ENCODE measurements around the gene GALNT6. TPM values are rescaled to one million over a fixed set of nuclear protein-coding genes. Genes with fewer than 3 reads are reported as not detected.
A peak's percentile ranks its signal among the peaks of the same experiment; 100 is the strongest.

Gene GALNT6
- total RNA-seq, 1 experiment from 2014 or later = 190 TPM

GRCh38 chr12:51351913-51352532 lies 39.2 kb downstream of the GALNT6 start:
- Mint-ChIP-seq H3K36me3 (ENCODE audit: insufficient read depth, unreplicated experiment) (peaks cover 49% of the 10 kb centered on the region), H3K27me3 (ENCODE audit: insufficient read depth, unreplicated experiment) (no peaks in the 10 kb centered on the region), H3K27ac (ENCODE audit: unreplicated experiment) (no peak overlapping the region), H3K4me3 (ENCODE audit: unreplicated experiment) (no peak overlapping the region), H3K9me3 (ENCODE audit: unreplicated experiment) (no peaks in the 10 kb centered on the region), H3K4me1 (ENCODE audit: low read depth, unreplicated experiment) (peaks cover 11% of the 10 kb centered on the region)
- BruUV-seq (replicated peaks) = TSS peak; percentile 61
- ChIA-PET CTCF (interaction anchor here (0.5 to 2.9 kb wide), 3 partner anchors 11 to 33 kb away, joined by 3 to 14 read pairs (median 5); no protein-coding TSS in a partner anchor), POLR2A (interaction anchor here (0.5 kb wide), 1 partner anchor 269 kb away, joined by 7 read pairs; no protein-coding TSS in a partner anchor)
- Histone ChIP-seq H3K36me3 (ENCODE audit: control insufficient read depth, insufficient read depth, low read length) (no peaks in the 10 kb centered on the region), H3K4me3 (ENCODE audit: low read depth, low read length) (no peak overlapping the region), H3K27me3 (replicated peaks; ENCODE audit: control insufficient read depth, insufficient read depth, low read length) (no peaks in the 10 kb centered on the region), H3K4me1 (0 out of 2 replicates have a peak, but pooled peaks cover 10% of the 10 kb centered on the region), H3K9me3 (no peaks in the 10 kb centered on the region)
- intact Hi-C loops (cut with micrococcal nuclease; ENCODE audit: unreplicated experiment) = loop anchor here (5.0 kb wide), 1 partner anchor 365 kb away; no protein-coding TSS in a partner anchor
- DNase-seq = peak; percentile 52 to 65
- peak; percentile 64 to 65 for TF ChIP-seq CTCF (IDR thresholded peaks at IDR 0.05; ENCODE audit: insufficient read depth in 1 of 2, low read depth in 1 of 2, low read length in 1 of 2, severe bottlenecking in 1 of 2, unreplicated experiment in 1 of 2)

DNA sequence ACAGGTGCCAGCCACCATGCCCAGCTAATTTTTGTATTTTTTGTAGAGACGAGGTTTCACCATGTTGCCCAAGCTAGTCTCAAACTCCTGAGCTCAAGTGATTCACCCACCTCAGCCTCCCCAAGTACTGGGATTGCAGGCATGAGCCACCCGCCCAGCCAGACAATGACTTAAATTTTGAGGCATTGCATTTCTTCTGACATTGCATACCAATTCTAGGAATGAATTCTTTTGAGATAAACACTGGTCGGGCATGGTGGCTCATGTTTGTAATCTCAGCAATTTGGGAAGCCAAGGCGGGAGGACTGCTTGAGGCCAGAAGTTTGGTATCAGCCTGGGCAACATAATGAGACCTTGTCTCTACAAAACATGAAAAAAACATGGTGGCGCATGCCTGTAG lies 42.2 kb downstream of the GALNT6 start:
- no peak overlapping the region for H3K4me3 ChIP-seq (ENCODE audit: low read depth, low read length)
- no peaks in the 10 kb centered on the region for H3K36me3 ChIP-seq (ENCODE audit: control insufficient read depth, insufficient read depth, low read length)
- Mint-ChIP-seq H3K36me3 (ENCODE audit: insufficient read depth, unreplicated experiment) (peaks cover 24% of the 10 kb centered on the region), H3K9me3 (ENCODE audit: unreplicated experiment) (no peaks in the 10 kb centered on the region), H3K4me1 (ENCODE audit: low read depth, unreplicated experiment) (peaks cover 15% of the 10 kb centered on the region), H3K4me3 (ENCODE audit: unreplicated experiment) (no peak overlapping the region), H3K27ac (ENCODE audit: unreplicated experiment) (no peak overlapping the region), H3K27me3 (ENCODE audit: insufficient read depth, unreplicated experiment) (no peaks in the 10 kb centered on the region)
- ChIA-PET CTCF (interaction anchor here (0.6 to 4.1 kb wide), 4 partner anchors 8 to 1550 kb away, joined by 3 to 19 read pairs (median 8); partner anchors contain the start of gene SMAGP), POLR2A (no interaction called here)
- no peak for TF ChIP-seq CTCF (IDR thresholded peaks at IDR 0.05; ENCODE audit: insufficient read depth in 1 of 2, low read depth in 1 of 2, low read length in 1 of 2, severe bottlenecking in 1 of 2, unreplicated experiment in 1 of 2)
- BruUV-seq (replicated peaks) = no TSS peak
- H3K4me1 ChIP-seq = 0 out of 2 replicates have a peak, but pooled peaks cover 10% of the 10 kb centered on the region
- no peak for DNase-seq
- H3K9me3 ChIP-seq = no peaks in the 10 kb centered on the region
- H3K27me3 ChIP-seq (replicated peaks; ENCODE audit: control insufficient read depth, insufficient read depth, low read length) = no peaks in the 10 kb centered on the region
- intact Hi-C loops (cut with micrococcal nuclease; ENCODE audit: unreplicated experiment) = loop anchor here (10.0 kb wide), 1 partner anchor 524 kb away; no protein-coding TSS in a partner anchor

- BruUV-seq (replicated peaks) = no TSS peak
- H3K36me3 Mint-ChIP-seq (ENCODE audit: insufficient read depth, unreplicated experiment) = peaks cover 18% of the 10 kb centered on the region
Observed at GRCh38 chr12:51348116-51348515, 43.1 kb downstream of the GALNT6 start.

More at GRCh38 chr12:51348116-51348515, 43.1 kb downstream of the GALNT6 start:
- Mint-ChIP-seq H3K27ac (ENCODE audit: unreplicated experiment) (no peak overlapping the region), H3K27me3 (ENCODE audit: insufficient read depth, unreplicated experiment) (no peaks in the 10 kb centered on the region), H3K9me3 (ENCODE audit: unreplicated experiment) (no peaks in the 10 kb centered on the region), H3K4me3 (ENCODE audit: unreplicated experiment) (no peak overlapping the region), H3K4me1 (ENCODE audit: low read depth, unreplicated experiment) (peaks cover 22% of the 10 kb centered on the region)
- no peak for TF ChIP-seq CTCF (IDR thresholded peaks at IDR 0.05; ENCODE audit: insufficient read depth in 1 of 2, low read depth in 1 of 2, low read length in 1 of 2, severe bottlenecking in 1 of 2, unreplicated experiment in 1 of 2)
- H3K4me1 ChIP-seq = peaks cover 15% of the 10 kb centered on the region; the same call in 1 of the 2 replicates
- ChIA-PET CTCF (interaction anchor here (1.1 to 4.1 kb wide), 2 partner anchors 30 to 78 kb away, joined by 3 to 19 read pairs; partner anchors contain the start of gene SMAGP), POLR2A (no interaction called here)
- no peak overlapping the region for H3K4me3 ChIP-seq (ENCODE audit: low read depth, low read length)
- no peaks in the 10 kb centered on the region for H3K9me3 ChIP-seq
- no peaks in the 10 kb centered on the region for H3K27me3 ChIP-seq (replicated peaks; ENCODE audit: control insufficient read depth, insufficient read depth, low read length)
- intact Hi-C loops (cut with micrococcal nuclease; ENCODE audit: unreplicated experiment) = loop anchor here (10.0 kb wide), 1 partner anchor 523 kb away; no protein-coding TSS in a partner anchor
- peak in 1 of 2 experiments; percentile 42 for DNase-seq
- no peaks in the 10 kb centered on the region; the same call in 1 of the 2 replicates for H3K36me3 ChIP-seq (ENCODE audit: control insufficient read depth, insufficient read depth, low read length)
